HG02981 (cell line): ENCODE results near the gene ARID3A.

Source experiments
- ATAC-seq: cut with Tn5 transposase; IDR thresholded peaks from one replicate; pipeline ENCODE4 v1.9.1; 2021; ENCODE audit warnings: mild to moderate bottlenecking, moderate library complexity; ENCODE audit not compliant: unreplicated experiment

Gene ARID3A

GRCh38 chr19:1000591-1001537, 75.0 kb downstream of the ARID3A start:
- no peak for ATAC-seq

GRCh38 chr19:1001538-1002166, 75.8 kb downstream of the ARID3A start:
- ATAC-seq: no peak

GRCh38 chr19:1002600-1002999, 76.8 kb downstream of the ARID3A start:
- ATAC-seq: no peak

GRCh38 chr19:1003283-1003682, 77.4 kb downstream of the ARID3A start:
- no peak for ATAC-seq

- ATAC-seq: no peak
Measured at GRCh38 chr19:1004204-1004802, 78.5 kb downstream of the ARID3A start.

GRCh38 chr19:1004803-1005664, 79.2 kb downstream of the ARID3A start:
- no peak for ATAC-seq

GRCh38 chr19:1006711-1007398, 81.0 kb downstream of the ARID3A start:
- ATAC-seq: no peak

- ATAC-seq: no peak
Measured at GRCh38 chr19:1007399-1008251, 81.8 kb downstream of the ARID3A start.

- no peak for ATAC-seq
Measured at GRCh38 chr19:1008268-1009040, 82.6 kb downstream of the ARID3A start.

GRCh38 chr19:1009041-1009980, 83.5 kb downstream of the ARID3A start:
- no peak for ATAC-seq

GRCh38 chr19:1009981-1010538, 84.2 kb downstream of the ARID3A start:
- ATAC-seq: no peak

- no peak for ATAC-seq
Measured at GRCh38 chr19:1010586-1011510, 85.0 kb downstream of the ARID3A start.

GRCh38 chr19:1011831-1012333, 86.0 kb downstream of the ARID3A start:
- ATAC-seq: no peak

- no peak for ATAC-seq
Measured at GRCh38 chr19:1012334-1012733, 86.5 kb downstream of the ARID3A start.

GRCh38 chr19:1013218-1013617, 87.4 kb downstream of the ARID3A start:
- ATAC-seq: no peak
